HG02885 (cell line): Measurements from ENCODE around the gene METTL13.
A peak's percentile ranks its signal among the peaks of the same experiment; 100 is the strongest.

ENCODE experiments used
- ATAC-seq: cut with Tn5 transposase; IDR thresholded peaks from one replicate; pipeline ENCODE4 v1.9.1; 2021; ENCODE audit warnings: mild to moderate bottlenecking; ENCODE audit not compliant: unreplicated experiment, poor library complexity

The METTL13 gene

DNA sequence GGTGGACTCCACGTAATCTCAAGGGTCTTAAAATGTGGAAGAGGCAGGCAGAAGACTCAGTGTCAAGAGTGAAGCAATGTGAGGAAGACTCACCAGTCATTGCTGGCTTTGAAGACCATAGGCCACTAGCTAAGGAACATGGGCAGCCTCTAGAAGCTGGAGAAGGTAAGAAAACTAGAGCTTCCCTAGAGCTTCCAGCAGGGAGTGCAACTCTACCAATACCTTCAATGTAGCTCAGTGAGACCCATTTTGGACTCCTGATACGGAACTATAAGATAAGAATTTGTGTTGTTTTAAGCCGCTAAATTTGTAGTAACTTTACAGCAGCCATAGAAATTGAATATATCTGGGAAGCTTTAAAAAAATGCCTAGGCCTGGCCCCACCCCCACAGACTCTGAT lies 18.9 kb downstream of the METTL13 start:
- ATAC-seq = no peak

GRCh38 chr1:171800851-171801250 lies 19.4 kb downstream of the METTL13 start:
- no peak for ATAC-seq

DNA sequence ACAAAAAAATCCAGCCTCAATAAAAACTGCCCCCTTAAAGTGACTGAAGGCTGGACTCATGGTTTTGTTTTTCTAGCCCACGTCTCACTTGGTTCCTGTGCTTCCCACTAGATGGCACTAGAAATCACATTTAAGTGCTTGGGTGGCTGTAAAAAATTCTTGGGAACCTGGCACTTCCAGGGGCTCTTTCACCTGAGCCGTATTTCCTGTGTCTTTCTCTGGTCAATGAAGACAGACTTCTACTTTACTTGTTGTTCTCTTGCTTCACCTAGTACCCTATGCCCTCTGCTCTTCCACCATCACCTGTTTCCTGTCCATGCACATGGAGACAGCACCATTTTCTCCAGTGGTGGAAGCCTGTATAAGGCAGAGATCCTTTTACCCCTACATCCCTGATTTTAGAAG lies 20.0 kb downstream of the METTL13 start:
- ATAC-seq = no peak

GRCh38 chr1:171802207-171802606 lies 20.7 kb downstream of the METTL13 start:
- ATAC-seq = no peak

- ATAC-seq = no peak
These were observed 21.6 kb downstream of the METTL13 start for GRCh38 chr1:171803045-171803444.

DNA sequence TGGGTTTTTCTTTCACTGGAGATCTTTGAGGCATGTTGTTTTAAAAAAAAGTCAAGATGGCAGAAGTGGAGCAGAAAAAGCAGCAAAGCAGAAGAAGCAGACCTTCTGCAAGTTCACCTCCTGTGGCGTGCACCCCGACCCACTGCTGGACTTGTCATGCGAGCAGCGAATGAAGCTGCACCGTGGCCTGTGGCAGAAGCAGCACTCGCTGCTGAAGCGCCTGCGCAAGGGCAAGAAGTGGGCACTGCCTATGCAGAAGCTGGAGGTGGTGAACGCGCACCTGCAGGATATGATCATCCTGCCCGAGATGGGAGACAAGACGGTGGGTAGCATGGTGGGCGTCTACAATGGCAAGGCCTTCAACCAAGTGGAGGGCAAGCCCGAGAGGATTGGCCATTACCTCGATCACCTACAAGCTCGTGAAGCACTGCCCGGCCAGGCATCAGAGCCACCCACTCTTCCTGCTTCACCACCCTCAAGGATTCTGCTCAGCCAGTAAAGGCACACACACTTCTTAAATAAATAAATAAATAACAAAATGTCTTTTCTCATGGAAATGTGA lies 22.1 kb downstream of the METTL13 start:
- no peak for ATAC-seq

DNA sequence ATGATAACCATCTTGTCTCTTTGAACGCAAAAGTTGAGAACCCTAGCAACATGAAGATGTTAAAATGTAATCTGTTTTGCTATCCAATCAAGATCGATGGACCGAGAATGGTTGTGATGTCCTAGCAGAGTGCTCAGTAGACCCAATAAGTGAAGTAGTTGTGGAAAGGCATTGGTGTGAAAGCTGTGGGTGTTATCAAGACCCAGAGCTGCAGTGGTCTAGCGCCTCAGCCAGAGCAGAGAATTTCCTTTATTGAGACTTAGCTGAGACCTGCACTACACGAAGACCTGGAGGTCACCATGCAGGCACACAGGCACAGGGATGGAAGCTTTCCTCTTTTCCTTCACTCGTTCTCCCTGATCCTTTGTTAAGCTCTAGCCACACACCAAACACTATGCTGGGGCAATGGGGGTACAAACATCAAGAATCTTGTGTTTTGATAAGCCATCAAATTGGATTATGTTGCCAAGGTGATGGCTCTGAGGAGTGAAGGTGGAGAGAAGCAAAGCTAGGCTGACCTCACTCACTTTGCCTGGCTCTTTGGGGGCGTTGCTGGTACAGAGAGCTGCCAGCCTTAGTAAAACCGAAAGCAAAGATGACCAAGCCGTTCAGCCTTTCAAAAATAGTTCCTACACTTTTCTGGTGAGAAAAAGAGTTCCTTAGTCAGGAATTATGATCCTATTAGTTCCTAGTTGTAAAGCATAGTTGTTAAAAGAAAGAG lies 24.1 kb downstream of the METTL13 start:
- peak; percentile 74 for ATAC-seq

GRCh38 chr1:171807556-171807955 lies 26.1 kb downstream of the METTL13 start:
- ATAC-seq = no peak

- ATAC-seq = no peak
These were observed 28.4 kb downstream of the METTL13 start for GRCh38 chr1:171809834-171810233.

GRCh38 chr1:171811672-171812071 lies 30.2 kb downstream of the METTL13 start:
- ATAC-seq = no peak

DNA sequence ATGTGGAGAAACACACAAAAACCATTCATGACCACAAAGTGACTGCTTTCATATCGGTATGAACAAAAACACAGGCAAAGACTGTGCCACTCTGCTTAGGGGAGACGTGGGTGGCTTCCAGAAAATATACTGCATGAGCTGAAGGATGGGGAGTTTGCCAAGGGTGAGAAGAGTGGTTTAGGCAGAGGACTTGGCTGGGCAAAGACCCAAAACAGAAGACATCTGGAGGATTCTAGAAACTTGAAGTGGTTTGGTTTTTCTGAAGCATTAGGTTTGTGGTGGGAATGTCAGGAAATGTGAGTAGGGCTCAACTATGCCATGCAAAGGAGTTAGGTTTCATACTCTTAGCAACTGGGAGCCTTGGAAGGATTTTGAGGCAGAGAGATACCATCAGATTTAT lies 33.2 kb downstream of the METTL13 start:
- no peak for ATAC-seq

DNA sequence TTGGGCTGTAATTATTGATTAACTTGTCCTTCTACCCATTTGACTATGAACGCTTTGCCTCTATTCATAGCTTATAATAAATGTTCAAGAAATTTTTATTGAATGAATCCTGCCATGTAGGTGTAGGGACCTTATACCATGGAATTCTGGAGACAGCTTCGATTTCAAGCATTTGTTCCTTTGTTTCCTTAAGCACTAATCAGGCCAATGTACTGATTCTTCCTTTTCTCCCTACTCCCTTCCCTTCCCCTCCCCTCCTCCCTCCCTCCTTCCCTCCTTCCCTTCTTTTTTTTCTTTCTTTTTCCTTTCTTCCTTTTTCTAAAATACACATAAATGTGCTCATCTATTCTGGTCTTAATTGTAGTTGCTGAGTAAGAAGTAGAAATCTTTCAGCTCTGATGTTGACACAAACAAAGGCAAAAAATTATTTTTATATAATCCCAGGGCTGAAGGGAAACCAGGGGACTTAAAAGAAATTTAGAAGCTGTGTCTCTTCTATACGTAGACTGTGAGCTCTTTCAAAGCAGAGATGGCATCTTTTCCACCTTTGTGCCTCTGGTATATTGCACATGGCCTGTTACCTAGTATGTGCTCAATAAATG lies 34.9 kb downstream of the METTL13 start:
- ATAC-seq = no peak

DNA sequence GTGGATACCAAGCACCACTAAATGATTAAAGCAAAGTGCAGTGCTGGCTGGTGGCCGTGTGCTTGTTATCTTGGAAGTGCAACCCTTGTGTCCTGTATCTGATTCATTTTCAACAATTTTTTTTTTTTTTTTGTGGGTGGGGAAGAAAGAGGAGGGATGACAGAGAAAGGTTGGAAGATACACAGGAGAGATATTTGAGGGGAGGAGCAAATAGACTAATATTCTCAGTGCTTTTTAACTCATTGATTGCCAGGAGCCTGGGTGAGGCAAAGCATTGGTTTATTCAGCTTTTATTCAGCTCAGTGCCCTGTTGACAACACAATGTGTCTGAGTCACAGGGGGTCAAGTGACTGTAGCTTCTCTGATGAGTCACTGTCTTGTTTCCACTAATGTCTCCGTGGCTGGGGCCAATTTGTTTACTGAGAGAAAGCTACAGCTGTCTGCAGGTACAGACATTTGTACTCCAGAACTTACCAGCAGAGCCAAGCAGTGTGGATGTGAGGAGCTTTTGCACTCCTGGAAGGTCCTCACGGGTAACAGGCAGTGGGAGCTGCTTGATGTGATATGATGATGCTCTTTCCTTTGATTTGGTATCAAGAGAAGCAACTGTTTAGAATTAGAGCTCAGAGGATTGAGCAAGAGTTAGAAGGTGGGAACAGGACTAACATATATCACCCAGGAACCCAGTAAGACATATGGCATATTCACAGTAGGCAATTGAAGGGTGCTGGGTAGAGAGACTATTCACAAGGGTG lies 36.2 kb downstream of the METTL13 start:
- peak; percentile 57 for ATAC-seq

- ATAC-seq = no peak
These were observed 38.5 kb downstream of the METTL13 start for GRCh38 chr1:171819946-171820345.

DNA sequence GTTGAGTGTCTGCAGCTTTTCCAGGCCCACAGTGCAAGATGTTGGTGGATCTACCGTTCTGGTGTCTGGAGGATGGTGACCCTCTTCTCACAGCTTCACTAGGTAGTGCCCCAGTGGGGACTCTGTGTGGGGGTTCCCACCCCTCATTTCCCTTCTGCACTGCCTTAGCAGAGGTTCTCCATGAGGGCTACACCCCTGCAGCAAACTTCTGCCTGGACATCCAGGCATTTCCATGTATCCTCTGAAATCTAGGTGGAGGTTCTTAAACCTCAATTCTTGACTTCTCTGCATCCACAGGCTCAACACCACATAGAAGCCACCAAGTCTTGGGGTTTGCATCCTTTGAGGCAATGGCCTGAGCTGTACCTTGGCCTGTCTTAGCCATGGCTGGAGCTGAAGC lies 45.5 kb downstream of the METTL13 start:
- ATAC-seq = no peak

- ATAC-seq = no peak
These were observed 47.3 kb downstream of the METTL13 start for GRCh38 chr1:171828794-171829193.

GRCh38 chr1:171833091-171833825 lies 51.8 kb downstream of the METTL13 start:
- ATAC-seq = no peak

GRCh38 chr1:171834821-171835220 lies 53.4 kb downstream of the METTL13 start:
- no peak for ATAC-seq

GRCh38 chr1:171835891-171836290 lies 54.4 kb downstream of the METTL13 start:
- ATAC-seq = no peak
